HEK293 (cell line): Measurements from ENCODE around the gene DUSP18.

Experiments used
- KLF10 ChIP-seq: fragments of 450-650 bp; IDR thresholded peaks from 2 replicates; pipeline ENCODE4 v1.5.1; 2018; ENCODE audit warnings: missing biosample characterization, mild to moderate bottlenecking, missing genetic modification characterization
- ZBTB20 ChIP-seq: fragments of 450-650 bp; formaldehyde crosslinking; IDR thresholded peaks from 2 replicates; pipeline ENCODE4 v1.5.1; 2016; ENCODE audit warnings: missing biosample characterization, missing genetic modification characterization
- ZNF354C ChIP-seq: fragments of 450-650 bp; formaldehyde crosslinking; IDR thresholded peaks from 2 replicates; pipeline ENCODE4 v1.5.1; 2016; ENCODE audit warnings: missing biosample characterization, missing genetic modification characterization, low read depth, borderline replicate concordance
- ZNF549 ChIP-seq: fragments of 450-650 bp; IDR thresholded peaks from 2 replicates; pipeline ENCODE4 v1.5.1; 2018; ENCODE audit warnings: missing biosample characterization, missing genetic modification characterization, mild to moderate bottlenecking, inconsistent platforms, moderate library complexity
- TF ChIP-seq, protein P1 (sequence below): fragments of 450-650 bp; formaldehyde crosslinking; IDR thresholded peaks from 2 replicates; pipeline ENCODE4 v1.5.1; 2016; ENCODE audit warnings: missing biosample characterization, missing genetic modification characterization
- TF ChIP-seq, protein P2 (sequence below): fragments of 450-650 bp; formaldehyde crosslinking; IDR thresholded peaks from 2 replicates; pipeline ENCODE4 v1.5.1; 2016; ENCODE audit warnings: missing biosample characterization, missing genetic modification characterization

DNA sequence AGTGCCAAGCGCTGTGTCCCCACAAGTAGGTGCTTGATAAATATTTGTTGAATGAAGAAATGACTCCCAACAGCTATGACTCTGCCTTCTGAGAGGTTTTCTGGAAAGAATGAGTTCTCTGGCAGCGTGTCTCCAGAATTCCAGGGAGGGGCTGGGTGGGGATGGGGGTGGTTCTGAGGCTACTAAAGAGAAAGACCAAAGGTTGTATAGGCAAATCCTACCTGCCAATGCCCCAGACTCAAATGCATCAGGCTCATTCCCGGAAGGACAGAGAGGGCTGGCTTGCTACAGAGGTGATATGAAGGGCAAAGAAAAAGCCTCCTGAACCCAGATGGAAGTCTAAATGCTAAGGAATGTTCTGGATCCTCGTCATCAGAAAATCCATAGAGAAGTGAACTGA lies 1.9 kb downstream of the DUSP18 start:
- TF ChIP-seq, protein P1, sequence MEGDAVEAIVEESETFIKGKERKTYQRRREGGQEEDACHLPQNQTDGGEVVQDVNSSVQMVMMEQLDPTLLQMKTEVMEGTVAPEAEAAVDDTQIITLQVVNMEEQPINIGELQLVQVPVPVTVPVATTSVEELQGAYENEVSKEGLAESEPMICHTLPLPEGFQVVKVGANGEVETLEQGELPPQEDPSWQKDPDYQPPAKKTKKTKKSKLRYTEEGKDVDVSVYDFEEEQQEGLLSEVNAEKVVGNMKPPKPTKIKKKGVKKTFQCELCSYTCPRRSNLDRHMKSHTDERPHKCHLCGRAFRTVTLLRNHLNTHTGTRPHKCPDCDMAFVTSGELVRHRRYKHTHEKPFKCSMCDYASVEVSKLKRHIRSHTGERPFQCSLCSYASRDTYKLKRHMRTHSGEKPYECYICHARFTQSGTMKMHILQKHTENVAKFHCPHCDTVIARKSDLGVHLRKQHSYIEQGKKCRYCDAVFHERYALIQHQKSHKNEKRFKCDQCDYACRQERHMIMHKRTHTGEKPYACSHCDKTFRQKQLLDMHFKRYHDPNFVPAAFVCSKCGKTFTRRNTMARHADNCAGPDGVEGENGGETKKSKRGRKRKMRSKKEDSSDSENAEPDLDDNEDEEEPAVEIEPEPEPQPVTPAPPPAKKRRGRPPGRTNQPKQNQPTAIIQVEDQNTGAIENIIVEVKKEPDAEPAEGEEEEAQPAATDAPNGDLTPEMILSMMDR (tag by site-specific recombination), result no peak
- TF ChIP-seq KLF10 (tag by site-specific recombination) (no peak), ZNF549 (tag by site-specific recombination) (no peak), ZBTB20 (tag by site-specific recombination) (no peak), ZNF354C (tag by site-specific recombination) (no peak)
- TF ChIP-seq, protein P2, sequence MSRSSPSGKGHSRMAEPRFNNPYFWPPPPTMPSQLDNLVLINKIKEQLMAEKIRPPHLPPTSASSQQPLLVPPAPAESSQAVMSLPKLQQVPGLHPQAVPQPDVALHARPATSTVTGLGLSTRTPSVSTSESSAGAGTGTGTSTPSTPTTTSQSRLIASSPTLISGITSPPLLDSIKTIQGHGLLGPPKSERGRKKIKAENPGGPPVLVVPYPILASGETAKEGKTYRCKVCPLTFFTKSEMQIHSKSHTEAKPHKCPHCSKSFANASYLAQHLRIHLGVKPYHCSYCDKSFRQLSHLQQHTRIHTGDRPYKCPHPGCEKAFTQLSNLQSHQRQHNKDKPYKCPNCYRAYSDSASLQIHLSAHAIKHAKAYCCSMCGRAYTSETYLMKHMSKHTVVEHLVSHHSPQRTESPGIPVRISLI, result no peak
